ENCODE measurements around the gene COL4A2.

- TF ChIP-seq EZH2 (IDR thresholded peaks at IDR 0.05; ENCODE audit: low read length) (no peak), CTCF (optimal IDR thresholded peaks at IDR 0.05 in 1 of 3, IDR thresholded peaks at IDR 0.05 in 1 of 3, conservative IDR thresholded peaks at IDR 0.05 in 1 of 3; ENCODE audit: extremely low read depth in 1 of 3, insufficient read depth in 2 of 3, low read length in 3 of 3) (no peak)
Measured at GRCh38 chr13:110458594-110459365, 151.7 kb downstream of the COL4A2 start.

Data from keratinocyte (primary cell).